Measurements from ENCODE around the gene PLA2G2C.

PLA2G2C gene

DNA sequence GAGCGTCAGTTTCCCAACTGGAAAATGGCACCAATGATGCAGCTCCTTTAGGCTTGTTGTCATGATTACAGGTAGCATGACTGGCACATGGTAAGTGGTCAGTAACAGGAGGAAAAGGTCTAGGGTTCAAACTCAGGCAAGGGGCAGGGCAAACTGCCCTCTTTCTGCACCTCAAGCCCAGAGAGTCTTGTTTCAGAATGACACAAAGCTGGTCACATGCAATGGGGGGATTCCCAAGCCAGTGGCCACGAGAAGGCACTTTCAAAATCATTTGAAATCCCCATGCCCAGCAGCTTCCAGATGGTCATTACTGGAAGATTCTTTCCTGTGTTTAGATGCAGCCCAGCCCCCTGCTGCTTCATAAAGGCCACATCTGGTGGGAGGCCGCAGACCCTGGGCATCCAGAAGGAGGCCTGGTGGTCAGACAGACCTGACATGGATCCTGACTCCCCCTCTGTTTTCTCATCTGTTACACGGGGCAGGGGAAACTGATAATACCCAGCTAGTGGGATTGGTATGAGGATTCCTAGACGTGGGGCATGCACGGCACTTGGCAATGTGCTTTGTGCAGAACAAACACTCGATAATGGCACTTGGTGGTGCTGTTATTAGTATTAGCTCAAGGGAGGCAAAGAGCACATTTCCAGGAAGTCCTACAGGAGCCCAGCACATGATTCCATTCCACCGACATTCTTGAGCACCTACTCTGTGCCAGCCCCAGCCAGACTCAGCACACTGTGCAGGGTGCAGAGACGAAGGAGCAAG, 60.1 kb downstream of the PLA2G2C start:
- DNase-seq: no peak

DNA sequence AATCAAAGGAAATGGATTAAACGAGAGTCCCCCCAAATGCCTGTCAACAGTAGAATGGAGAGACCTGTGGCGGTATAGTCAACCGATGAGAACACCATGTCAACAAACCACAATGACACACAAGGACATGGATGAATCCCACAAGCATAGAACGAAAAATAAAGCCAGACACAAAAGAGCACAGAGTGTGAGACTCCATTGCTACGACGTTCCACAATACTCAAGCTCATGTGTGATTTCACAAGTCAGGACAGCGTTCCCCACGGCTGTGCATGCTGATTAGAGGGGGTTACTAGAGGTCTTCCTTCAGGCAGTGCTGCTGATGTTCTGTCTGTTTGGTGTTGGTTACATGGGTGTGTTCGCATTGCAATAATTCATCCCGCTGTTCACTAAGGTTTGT, 61.2 kb downstream of the PLA2G2C start:
- DNase-seq: no peak

DNA sequence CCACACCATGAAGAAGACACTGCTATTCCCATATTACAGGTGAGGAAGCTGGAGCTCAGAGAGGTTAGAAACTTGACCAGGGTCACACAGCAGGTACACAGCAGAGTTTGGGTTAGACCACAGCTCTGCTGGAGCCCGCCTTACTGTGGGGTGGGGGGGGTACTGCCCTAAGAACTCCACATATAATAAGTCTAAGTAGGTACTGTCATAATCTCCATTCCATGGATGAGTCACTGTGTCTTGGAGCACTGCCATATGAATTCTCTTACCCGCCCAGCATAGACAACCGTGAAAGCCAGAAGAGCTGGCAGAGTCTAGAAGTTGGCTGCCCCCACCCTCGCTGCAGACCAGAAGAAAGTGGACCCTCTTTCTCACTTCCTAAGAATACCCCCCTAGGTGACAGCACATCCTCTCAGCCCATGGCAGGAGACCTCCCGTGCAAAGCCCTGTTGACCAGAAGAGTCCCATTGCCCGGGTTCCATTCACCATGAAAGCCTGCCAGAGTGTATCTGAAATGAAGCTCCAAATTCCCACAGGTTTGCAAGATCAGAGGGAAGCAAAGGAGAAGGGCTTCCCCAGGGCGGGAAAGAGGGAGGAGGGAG, 61.8 kb downstream of the PLA2G2C start:
- DNase-seq: peak; percentile 77

DNA sequence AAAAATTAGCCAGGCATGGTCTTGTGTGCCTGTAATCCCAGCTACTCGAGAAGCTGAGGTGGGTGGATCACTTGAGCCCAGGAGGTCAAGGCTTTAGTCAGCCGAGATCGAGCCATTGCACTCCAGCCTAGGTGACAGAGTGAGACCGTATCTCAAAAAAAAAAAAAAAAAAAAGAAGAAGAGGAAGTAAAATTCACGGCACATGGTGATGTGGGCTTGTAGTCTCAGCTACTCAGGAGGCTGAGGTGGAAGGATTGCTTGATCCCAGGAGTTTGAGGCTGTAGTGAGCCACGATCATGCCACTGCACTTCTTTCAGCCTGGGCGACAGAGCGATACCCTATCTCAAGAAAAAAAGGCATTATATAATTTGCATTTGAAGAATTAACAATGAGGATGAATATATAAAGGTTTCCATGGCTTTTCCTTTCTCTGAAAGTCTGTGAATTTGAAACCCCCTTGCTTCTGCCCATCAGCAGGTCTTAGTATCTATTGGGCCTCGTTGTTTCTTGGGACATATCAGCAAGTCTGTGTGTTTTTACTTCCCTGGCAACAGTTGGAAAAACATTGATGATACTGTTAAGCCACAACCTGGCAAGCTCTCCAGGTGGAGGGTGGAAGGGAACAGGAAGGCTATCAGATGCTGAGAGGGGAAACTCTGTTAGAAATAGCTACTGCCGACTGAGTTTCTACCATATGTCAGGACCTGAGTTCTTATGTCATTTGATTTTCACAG, 62.4 kb downstream of the PLA2G2C start:
- DNase-seq: no peak

DNA sequence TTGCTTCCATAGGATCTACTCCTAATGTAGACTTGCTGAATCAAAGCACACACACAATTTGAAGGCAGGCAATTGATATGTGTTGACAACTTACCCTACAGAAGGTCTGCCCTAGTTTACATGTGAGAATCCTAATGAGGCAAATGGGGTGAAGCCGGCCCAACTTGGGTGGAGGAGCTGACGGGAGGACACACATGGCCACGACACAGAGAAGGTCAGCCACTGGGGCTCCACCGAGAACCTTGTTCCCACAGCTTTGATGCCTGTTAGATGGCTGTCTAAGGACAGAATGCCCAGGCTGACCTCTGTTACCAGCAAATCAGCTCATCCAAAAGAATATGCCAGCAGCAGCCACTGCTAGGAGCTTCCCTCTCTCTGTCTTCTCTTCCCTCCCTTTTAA, 65.5 kb downstream of the PLA2G2C start:
- no peak for DNase-seq

DNA sequence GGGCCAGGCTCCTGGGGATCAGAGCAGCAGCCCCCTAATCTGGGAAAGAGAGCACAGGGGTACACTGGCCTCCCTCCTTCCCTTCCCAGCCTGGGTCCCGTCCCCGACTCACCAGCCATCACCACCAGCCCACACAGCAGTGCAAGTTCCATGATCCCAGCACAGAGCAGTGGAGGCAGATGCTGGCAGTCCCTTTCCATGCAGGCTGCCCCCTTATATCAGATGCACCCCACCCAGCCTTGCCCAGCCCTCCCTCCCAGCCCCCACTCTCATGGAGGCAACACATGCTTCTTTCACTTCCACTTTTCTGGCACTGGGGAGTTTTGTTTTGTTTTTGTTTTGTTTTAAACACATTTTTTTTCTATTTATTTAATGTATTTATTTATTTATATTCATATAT, 67.0 kb downstream of the PLA2G2C start, which contains the start of gene PLA2G2D:
PLA2G2D (minus strand) TSS at position 190 of the 400 bp plus-strand sequence; CDS start at position 152, 38 bp downstream.
- DNase-seq: no peak

DNA sequence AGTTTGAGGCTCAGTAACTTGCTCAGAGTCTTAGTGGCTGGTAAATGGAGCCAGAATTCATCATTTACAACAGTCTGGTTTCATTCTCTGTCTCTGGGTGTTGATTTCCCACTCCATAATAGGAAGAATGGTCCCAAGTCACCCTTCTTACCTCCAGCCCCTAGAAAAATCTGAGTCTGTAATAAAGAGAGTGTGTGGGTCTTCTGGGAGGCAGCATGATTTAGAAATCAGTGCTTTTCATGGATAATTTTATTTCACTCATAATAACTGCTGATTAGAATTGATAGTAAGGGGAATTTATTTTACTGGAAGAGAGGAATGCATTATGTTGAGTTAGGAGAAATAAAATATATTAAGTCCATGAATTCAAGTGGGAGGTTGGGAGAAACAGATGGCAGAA, 69.1 kb downstream of the PLA2G2C start:
- no peak for DNase-seq

DNA sequence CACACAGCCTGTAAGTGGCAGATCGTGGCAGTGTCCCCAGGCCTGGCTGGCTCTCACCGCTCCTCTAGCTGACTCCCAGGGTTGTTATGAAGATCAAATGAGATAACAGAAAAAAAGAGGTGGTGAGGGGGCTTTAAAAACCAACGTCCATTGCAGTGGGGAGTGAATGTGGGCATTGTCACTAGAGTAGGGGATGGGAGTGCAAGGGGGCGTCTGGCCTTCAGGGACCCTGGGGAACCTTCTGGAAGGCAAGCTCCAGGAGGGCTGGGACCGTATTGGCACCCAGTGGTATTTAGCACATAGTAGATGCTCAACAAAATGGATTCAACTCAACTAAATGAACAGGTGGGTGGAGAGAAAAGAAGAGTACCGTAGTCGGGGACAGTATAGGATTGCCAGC, 70.4 kb downstream of the PLA2G2C start:
- DNase-seq: no peak

DNA sequence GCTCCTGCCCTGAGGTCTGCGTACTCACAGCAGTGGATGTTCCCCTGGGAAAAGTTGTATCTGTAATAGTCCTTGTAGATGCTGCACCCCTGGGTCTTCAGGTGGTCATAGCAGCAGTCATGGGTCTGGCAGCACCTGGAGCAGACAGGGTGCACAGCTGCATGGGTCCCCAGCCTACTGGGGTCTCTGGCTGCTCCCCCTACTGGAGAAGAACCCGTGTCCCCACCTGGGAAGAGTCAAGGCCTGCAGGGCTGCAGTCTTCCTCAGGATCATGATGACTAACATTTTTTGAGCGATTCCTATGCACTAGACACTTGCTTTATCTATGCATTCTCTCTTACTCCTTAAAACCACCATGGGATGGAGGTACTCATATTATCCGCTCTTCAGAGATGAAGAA, 70.8 kb downstream of the PLA2G2C start:
- DNase-seq: no peak

DNA sequence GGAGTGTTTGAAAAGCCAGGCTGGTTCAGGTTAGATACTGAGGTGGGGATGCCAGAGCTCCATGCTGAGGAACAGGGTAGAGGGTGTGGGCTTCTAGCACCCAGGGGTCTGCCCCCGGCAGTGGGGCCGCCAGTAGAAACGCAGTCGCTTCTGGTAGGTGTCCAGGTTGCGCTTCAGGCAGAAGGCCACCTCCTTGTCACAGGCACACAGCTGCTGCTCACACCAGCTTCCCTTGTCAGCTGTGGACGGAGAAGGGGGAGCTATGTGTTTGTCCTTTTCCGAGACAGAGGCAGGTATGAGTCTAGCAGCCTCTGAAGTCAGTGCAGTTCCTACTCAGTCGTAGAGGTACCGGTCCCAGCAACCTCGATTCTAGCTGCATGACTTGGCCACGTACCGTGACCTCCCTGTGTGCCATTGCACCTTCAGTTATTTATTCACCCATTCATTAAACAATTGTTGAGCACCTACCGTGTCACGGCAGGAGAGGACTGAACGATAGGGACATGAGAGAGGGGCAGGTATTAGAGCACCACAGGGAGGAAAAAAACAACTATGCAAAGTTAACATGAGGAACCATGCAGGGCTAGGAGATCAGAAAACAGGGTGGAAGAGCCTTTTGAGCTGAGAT, 72.2 kb downstream of the PLA2G2C start:
- DNase-seq: no peak

Measured in fibroblast of skin of right quadriceps (primary cell).